Transverse colon (tissue), 4 donors: ENCODE results near the gene UBN2. TPM values are rescaled to one million over a fixed set of nuclear protein-coding genes. Genes with fewer than 3 reads are reported as not detected.

Experiments
- DNase-seq: peaks from one replicate; pipeline ENCODE4 v3.0.0-alpha.2; 2019
- H3K27ac ChIP-seq, 4 donors: fragments of 200-600 bp; sonication (generic); 2 replicates each; pipeline ENCODE4 v1.5.1; 2016 to 2018; ENCODE audit warnings: inconsistent platforms in 4 of 4
- H3K27me3 ChIP-seq: fragments of 200-600 bp; sonication (generic); 2 replicates; pipeline ENCODE4 v1.5.1; 2017; ENCODE audit warnings: inconsistent platforms
- H3K36me3 ChIP-seq, 4 donors: fragments of 200-600 bp; sonication (generic); 2 replicates each; pipeline ENCODE4 v1.5.1; 2017 to 2019; ENCODE audit warnings: inconsistent platforms in 4 of 4
- H3K4me1 ChIP-seq, 4 donors: fragments of 200-600 bp; sonication (generic); 2 replicates each; pipeline ENCODE4 v1.5.1; 2017 to 2020; ENCODE audit warnings: inconsistent platforms in 4 of 4
- H3K4me3 ChIP-seq, 4 donors: fragments of 200-600 bp; sonication (generic); 1 replicate in 1 of 4; 2 replicates in 3 of 4; pipeline versions ENCODE4 v1.5.1 to v1.6.1; 2017 to 2019; ENCODE audit warnings: inconsistent platforms in 4 of 4
- H3K9me3 ChIP-seq, 2 donors: fragments of 200-600 bp; sonication (generic); 2 replicates each; pipeline ENCODE4 v1.5.1; 2017 to 2019; ENCODE audit warnings: inconsistent platforms in 2 of 2
- CTCF ChIP-seq, 5 experiments: fragments of 200-600 bp in 3 of 5; fragments of 450-650 bp in 2 of 5; sonication (generic) in 3 of 5; IDR thresholded peaks; 1 replicate in 2 of 5; 2 replicates in 3 of 5; pipeline ENCODE4 v1.5.1; 2016 to 2017; ENCODE audit warnings: antibody characterized with exemption in 5 of 5, inconsistent platforms in 3 of 5, mild to moderate bottlenecking in 2 of 5, moderate library complexity in 1 of 5
- EP300 ChIP-seq: sonication (generic); formaldehyde crosslinking; IDR thresholded peaks from one replicate; pipeline ENCODE4 v1.6.1; 2017; ENCODE audit warnings: antibody characterized with exemption, low read depth
- POLR2A ChIP-seq: fragments of 450-650 bp; IDR thresholded peaks from one replicate; pipeline ENCODE4 v1.6.1; 2016; ENCODE audit warnings: antibody characterized with exemption, mild to moderate bottlenecking, moderate library complexity
- POLR2AphosphoS5 ChIP-seq, 3 donors: sonication (generic); formaldehyde crosslinking; IDR thresholded peaks; one replicate each; pipeline ENCODE4 v1.6.1; 2016; ENCODE audit warnings: antibody characterized with exemption in 3 of 3
- WGBS, 2 donors: methylation state at CpG; one replicate each; pipeline ENCODE4 v1.1.5; 2018; ENCODE audit warnings: low coverage in 1 of 2; 5-methylcytosine and 5-hydroxymethylcytosine counted together
- in situ Hi-C, 4 donors: fragments of 200-750 bp; cut with MboI; loops; one replicate each; pipeline versions ENCODE4 v1.15.0 to v1.15.1; 2017; ENCODE audit warnings: low sequenced_read_pairs in 3 of 4, low pct_ligation_motif_present in 1 of 4, low pct_unique_long_range_greater_than_20kb in 1 of 4
- intact Hi-C: fragments of 100-400 bp; cut with DNase I; formaldehyde crosslinking; loops from one replicate; pipeline ENCODE4 v1.15.1; 2023; ENCODE audit warnings: low total_unique reads
- total RNA-seq, 4 donors: library from RNA; depleted of rRNA; stranded (reverse); fragments of >200 nt; gene quantifications; one replicate each; pipeline ENCODE4 v1.1.0, GENCODE V29; 2016

UBN2 gene
- total RNA-seq, 4 donors from 2014 or later, result 9.7 to 22.1 (median 13.9) TPM

- no peaks in the 10 kb centered on the region for H3K27me3 ChIP-seq
- peak within 1 kb of the TSS; percentile 98 to 100 (median 99) for H3K27ac ChIP-seq
- DNase-seq, result peak; percentile 94
- no peaks in the 10 kb centered on the region for H3K9me3 ChIP-seq
- peaks cover 6 to 12% (median 6%) of the 10 kb centered on the region in 4 donors for H3K4me1 ChIP-seq
- peak within 1 kb of the TSS; percentile 73 to 90 (median 80) for H3K4me3 ChIP-seq
- in situ Hi-C loops (no loop called here), intact Hi-C loops (no loop called here)
- WGBS, 2 donors, result 0% methylated on average over 1 to 46 of the region's 54 CpGs
- H3K36me3 ChIP-seq, result peaks cover 0 to 7% (median 0%) of the 10 kb centered on the region in 4 donors
- TF ChIP-seq POLR2A, result peak; percentile 79
- peak; percentile 7 to 64 (median 54) for TF ChIP-seq POLR2AphosphoS5 (IDR thresholded peaks at IDR 0.05)
- no peak for TF ChIP-seq EP300
- peak; percentile 33 to 79 (median 54) for TF ChIP-seq CTCF (IDR thresholded peaks at IDR 0.05)
Observed at GRCh38 chr7:139341058-139341775, 110.2 kb downstream of the UBN2 start, which contains the start of gene FMC1. Gene FMC1 (plus strand): TSS chr7:139341337. CDS start chr7:139341385, 48 bp downstream.

- WGBS, 2 donors, result 0% methylated on average over 6 to 9 of the region's 9 CpGs
- Histone ChIP-seq H3K9me3 (no peaks in the 10 kb centered on the region), H3K4me1 (peaks cover 6 to 12% (median 6%) of the 10 kb centered on the region in 4 donors), H3K27ac (peak overlapping the region; percentile 98 to 100 (median 99)), H3K4me3 (peak overlapping the region; percentile 16 to 90 (median 80)), H3K36me3 (peaks cover 0 to 7% (median 1%) of the 10 kb centered on the region in 4 donors), H3K27me3 (no peaks in the 10 kb centered on the region)
- peak; percentile 36 for TF ChIP-seq POLR2A
- peak; percentile 1 to 83 (median 64) for TF ChIP-seq POLR2AphosphoS5 (IDR thresholded peaks at IDR 0.05)
- TF ChIP-seq EP300, result no peak
- in situ Hi-C loops, result no loop called here
- intact Hi-C loops, result no loop called here
- no peak for DNase-seq
Observed at GRCh38 chr7:139341776-139342226, 110.8 kb downstream of the UBN2 start.

GRCh38 chr7:139345042-139345441, 114.0 kb downstream of the UBN2 start:
- in situ Hi-C loops, result no loop called here
- Histone ChIP-seq H3K27ac (no peak overlapping the region), H3K4me1 (peaks cover 6 to 12% (median 6%) of the 10 kb centered on the region in 4 donors), H3K4me3 (no peak overlapping the region), H3K27me3 (no peaks in the 10 kb centered on the region), H3K36me3 (peaks cover 0 to 7% (median 2%) of the 10 kb centered on the region in 4 donors), H3K9me3 (no peaks in the 10 kb centered on the region)
- no peak for TF ChIP-seq POLR2A
- no peak for TF ChIP-seq CTCF (IDR thresholded peaks at IDR 0.05)
- TF ChIP-seq POLR2AphosphoS5 (IDR thresholded peaks at IDR 0.05), result no peak
- no peak for TF ChIP-seq EP300
- DNase-seq, result no peak
- intact Hi-C loops, result no loop called here
- WGBS, 2 donors, result 88 to 89% methylated on average over 1 of the region's 1 CpG

- no peaks in the 10 kb centered on the region for H3K27me3 ChIP-seq
- TF ChIP-seq EP300, result no peak
- TF ChIP-seq POLR2A, result no peak
- no peak for TF ChIP-seq CTCF (IDR thresholded peaks at IDR 0.05)
- TF ChIP-seq POLR2AphosphoS5 (IDR thresholded peaks at IDR 0.05), result no peak
- H3K4me1 ChIP-seq, result peaks cover 0 to 6% (median 0%) of the 10 kb centered on the region in 4 donors
- no peaks in the 10 kb centered on the region for H3K9me3 ChIP-seq
- intact Hi-C loops, result no loop called here
- in situ Hi-C loops, result no loop called here
- H3K4me3 ChIP-seq, result no peak overlapping the region
- H3K36me3 ChIP-seq, result peaks cover 0 to 4% (median 0%) of the 10 kb centered on the region in 4 donors
- 89% methylated on average over 2 of the region's 2 CpGs; no CpG with 5 or more reads in 1 of the 2 donors for WGBS, 2 donors
- no peak for DNase-seq
- no peak overlapping the region for H3K27ac ChIP-seq
Observed at GRCh38 chr7:139351027-139351426, 120.0 kb downstream of the UBN2 start.
